Measurements from ENCODE around the gene TMEM147.

GRCh38 chr19:35502751-35503150 is 42.7 kb upstream of the TMEM147 start:
- no peak for TF ChIP-seq POLR2A (IDR thresholded peaks at IDR 0.05; ENCODE audit: low read length)
- TF ChIP-seq GATA1 (IDR thresholded peaks at IDR 0.05; ENCODE audit: low read depth, low read length): no peak
